Measurements from ENCODE around the gene DHRS11. TPM values are rescaled to one million over a fixed set of nuclear protein-coding genes. Genes with fewer than 3 reads are reported as not detected.

Gene DHRS11
- polyA plus RNA-seq, 1 donor from 2014 or later, result 18.6 TPM

DNA sequence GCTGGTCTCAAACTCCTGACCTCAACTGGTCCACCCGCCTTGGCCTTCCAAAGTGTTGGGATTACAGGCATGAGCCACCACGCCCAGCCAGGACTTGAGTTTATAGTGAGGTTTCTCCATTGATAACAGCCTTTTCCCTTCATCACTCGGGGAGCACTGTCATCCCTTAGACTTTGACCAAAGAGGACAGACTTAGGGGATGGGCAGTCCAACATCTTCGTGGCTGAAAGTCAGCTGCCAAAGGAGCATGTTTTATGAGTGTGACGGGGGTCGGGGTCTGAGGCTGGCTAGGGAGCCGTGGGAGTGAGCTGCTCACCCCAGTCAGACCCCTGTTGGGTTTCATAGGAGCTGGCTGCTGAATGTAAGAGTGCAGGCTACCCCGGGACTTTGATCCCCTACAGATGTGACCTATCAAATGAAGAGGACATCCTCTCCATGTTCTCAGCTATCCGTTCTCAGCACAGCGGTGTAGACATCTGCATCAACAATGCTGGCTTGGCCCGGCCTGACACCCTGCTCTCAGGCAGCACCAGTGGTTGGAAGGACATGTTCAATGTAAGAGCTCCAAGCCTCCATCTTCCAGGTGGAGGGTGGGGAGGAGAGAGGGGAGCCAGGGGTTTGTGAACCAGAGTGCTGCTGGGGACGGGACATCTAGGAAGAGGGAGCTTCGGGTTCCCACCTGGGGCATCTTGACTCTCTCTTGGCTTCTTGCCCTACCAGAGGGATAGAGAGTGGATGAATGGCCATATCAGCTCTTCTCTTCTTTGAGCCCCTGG is 3.1 kb downstream of the DHRS11 start:
- TF ChIP-seq, protein P1, sequence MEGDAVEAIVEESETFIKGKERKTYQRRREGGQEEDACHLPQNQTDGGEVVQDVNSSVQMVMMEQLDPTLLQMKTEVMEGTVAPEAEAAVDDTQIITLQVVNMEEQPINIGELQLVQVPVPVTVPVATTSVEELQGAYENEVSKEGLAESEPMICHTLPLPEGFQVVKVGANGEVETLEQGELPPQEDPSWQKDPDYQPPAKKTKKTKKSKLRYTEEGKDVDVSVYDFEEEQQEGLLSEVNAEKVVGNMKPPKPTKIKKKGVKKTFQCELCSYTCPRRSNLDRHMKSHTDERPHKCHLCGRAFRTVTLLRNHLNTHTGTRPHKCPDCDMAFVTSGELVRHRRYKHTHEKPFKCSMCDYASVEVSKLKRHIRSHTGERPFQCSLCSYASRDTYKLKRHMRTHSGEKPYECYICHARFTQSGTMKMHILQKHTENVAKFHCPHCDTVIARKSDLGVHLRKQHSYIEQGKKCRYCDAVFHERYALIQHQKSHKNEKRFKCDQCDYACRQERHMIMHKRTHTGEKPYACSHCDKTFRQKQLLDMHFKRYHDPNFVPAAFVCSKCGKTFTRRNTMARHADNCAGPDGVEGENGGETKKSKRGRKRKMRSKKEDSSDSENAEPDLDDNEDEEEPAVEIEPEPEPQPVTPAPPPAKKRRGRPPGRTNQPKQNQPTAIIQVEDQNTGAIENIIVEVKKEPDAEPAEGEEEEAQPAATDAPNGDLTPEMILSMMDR (IDR thresholded peaks at IDR 0.05; ENCODE audit: poor library complexity, severe bottlenecking), result no peak
- TF ChIP-seq EZH2 (IDR thresholded peaks at IDR 0.05; ENCODE audit: borderline replicate concordance, insufficient read depth, low read length, poor library complexity, severe bottlenecking) (no peak), SMC3 (conservative IDR thresholded peaks at IDR 0.05; ENCODE audit: poor library complexity) (no peak), POLR2AphosphoS5 (IDR thresholded peaks at IDR 0.05) (no peak), MXI1 (conservative IDR thresholded peaks at IDR 0.05; ENCODE audit: poor library complexity, severe bottlenecking) (no peak), TAF1 (IDR thresholded peaks at IDR 0.05; ENCODE audit: low read depth) (no peak), RAD21 (conservative IDR thresholded peaks at IDR 0.05) (no peak), EP300 (conservative IDR thresholded peaks at IDR 0.05; ENCODE audit: poor library complexity, severe bottlenecking) (no peak)
- TF ChIP-seq, protein P2, sequence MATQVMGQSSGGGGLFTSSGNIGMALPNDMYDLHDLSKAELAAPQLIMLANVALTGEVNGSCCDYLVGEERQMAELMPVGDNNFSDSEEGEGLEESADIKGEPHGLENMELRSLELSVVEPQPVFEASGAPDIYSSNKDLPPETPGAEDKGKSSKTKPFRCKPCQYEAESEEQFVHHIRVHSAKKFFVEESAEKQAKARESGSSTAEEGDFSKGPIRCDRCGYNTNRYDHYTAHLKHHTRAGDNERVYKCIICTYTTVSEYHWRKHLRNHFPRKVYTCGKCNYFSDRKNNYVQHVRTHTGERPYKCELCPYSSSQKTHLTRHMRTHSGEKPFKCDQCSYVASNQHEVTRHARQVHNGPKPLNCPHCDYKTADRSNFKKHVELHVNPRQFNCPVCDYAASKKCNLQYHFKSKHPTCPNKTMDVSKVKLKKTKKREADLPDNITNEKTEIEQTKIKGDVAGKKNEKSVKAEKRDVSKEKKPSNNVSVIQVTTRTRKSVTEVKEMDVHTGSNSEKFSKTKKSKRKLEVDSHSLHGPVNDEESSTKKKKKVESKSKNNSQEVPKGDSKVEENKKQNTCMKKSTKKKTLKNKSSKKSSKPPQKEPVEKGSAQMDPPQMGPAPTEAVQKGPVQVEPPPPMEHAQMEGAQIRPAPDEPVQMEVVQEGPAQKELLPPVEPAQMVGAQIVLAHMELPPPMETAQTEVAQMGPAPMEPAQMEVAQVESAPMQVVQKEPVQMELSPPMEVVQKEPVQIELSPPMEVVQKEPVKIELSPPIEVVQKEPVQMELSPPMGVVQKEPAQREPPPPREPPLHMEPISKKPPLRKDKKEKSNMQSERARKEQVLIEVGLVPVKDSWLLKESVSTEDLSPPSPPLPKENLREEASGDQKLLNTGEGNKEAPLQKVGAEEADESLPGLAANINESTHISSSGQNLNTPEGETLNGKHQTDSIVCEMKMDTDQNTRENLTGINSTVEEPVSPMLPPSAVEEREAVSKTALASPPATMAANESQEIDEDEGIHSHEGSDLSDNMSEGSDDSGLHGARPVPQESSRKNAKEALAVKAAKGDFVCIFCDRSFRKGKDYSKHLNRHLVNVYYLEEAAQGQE (IDR thresholded peaks at IDR 0.05; ENCODE audit: borderline replicate concordance), result no peak
- H3K27ac ChIP-seq (ENCODE audit: low read length), result no peak overlapping the region
- no peaks in the 10 kb centered on the region for H3K9me3 ChIP-seq (ENCODE audit: low read length)
- no peaks in the 10 kb centered on the region for H3K79me2 ChIP-seq (replicated peaks; ENCODE audit: insufficient read depth, low read length)
- H3K9ac ChIP-seq (ENCODE audit: low read length), result no peak overlapping the region
- no peak overlapping the region for H2AFZ ChIP-seq (ENCODE audit: low read depth, low read length)
- H3K36me3 ChIP-seq (ENCODE audit: insufficient read depth, low read length), result no peaks in the 10 kb centered on the region
- no peaks in the 10 kb centered on the region for H3K9me2 ChIP-seq (ENCODE audit: insufficient read depth, low read length)
- H4K20me1 ChIP-seq (ENCODE audit: insufficient read depth), result no peaks in the 10 kb centered on the region
- H3F3A ChIP-seq (ENCODE audit: insufficient read depth, low read length, poor library complexity, severe bottlenecking), result no peaks in the 10 kb centered on the region
- H3K4me3 ChIP-seq (ENCODE audit: low read length), result no peak overlapping the region
- no peak overlapping the region for H3K4me2 ChIP-seq (ENCODE audit: low read length)
- no peaks in the 10 kb centered on the region for H3K27me3 ChIP-seq (ENCODE audit: insufficient read depth, low read depth, low read length)

DNA sequence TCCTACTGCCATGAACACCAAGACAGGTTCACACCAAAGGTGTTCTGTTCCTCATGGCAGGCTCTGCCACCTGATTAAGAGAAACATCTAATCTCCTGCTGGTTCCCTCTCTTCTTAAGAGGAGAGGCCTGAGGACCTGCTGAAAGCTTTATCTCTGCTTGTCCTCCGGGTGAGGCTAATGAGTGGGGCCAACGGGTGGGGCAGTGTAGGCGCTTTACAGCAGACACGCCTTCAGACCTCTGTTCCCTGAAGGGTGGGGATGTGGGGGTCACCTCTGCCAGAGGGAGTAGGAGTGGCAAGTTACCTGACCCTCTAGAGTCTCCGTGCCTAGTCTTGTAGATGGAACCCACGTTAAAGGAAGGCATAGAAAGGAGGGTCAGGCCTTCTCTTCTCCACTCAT is 5.5 kb downstream of the DHRS11 start:
- no peak overlapping the region for H3K9ac ChIP-seq (ENCODE audit: low read length)
- H4K20me1 ChIP-seq (ENCODE audit: insufficient read depth), result no peaks in the 10 kb centered on the region
- H3K79me2 ChIP-seq (replicated peaks; ENCODE audit: insufficient read depth, low read length), result no peaks in the 10 kb centered on the region
- no peak overlapping the region for H2AFZ ChIP-seq (ENCODE audit: low read depth, low read length)
- no peak overlapping the region for H3K4me2 ChIP-seq (ENCODE audit: low read length)
- no peaks in the 10 kb centered on the region for H3K27me3 ChIP-seq (ENCODE audit: insufficient read depth, low read depth, low read length)
- H3K9me2 ChIP-seq (ENCODE audit: insufficient read depth, low read length), result no peaks in the 10 kb centered on the region
- H3K36me3 ChIP-seq (ENCODE audit: insufficient read depth, low read length), result no peaks in the 10 kb centered on the region
- no peaks in the 10 kb centered on the region for H3F3A ChIP-seq (ENCODE audit: insufficient read depth, low read length, poor library complexity, severe bottlenecking)
- no peak for TF ChIP-seq SMC3 (conservative IDR thresholded peaks at IDR 0.05; ENCODE audit: poor library complexity)
- no peak for TF ChIP-seq MXI1 (conservative IDR thresholded peaks at IDR 0.05; ENCODE audit: poor library complexity, severe bottlenecking)
- TF ChIP-seq, protein P2 (IDR thresholded peaks at IDR 0.05; ENCODE audit: borderline replicate concordance), result no peak
- TF ChIP-seq EP300 (conservative IDR thresholded peaks at IDR 0.05; ENCODE audit: poor library complexity, severe bottlenecking), result no peak
- TF ChIP-seq POLR2AphosphoS5 (IDR thresholded peaks at IDR 0.05), result no peak
- TF ChIP-seq, protein P1 (IDR thresholded peaks at IDR 0.05; ENCODE audit: poor library complexity, severe bottlenecking), result no peak
- no peak for TF ChIP-seq TAF1 (IDR thresholded peaks at IDR 0.05; ENCODE audit: low read depth)
- H3K9me3 ChIP-seq (ENCODE audit: low read length), result no peaks in the 10 kb centered on the region
- no peak overlapping the region for H3K27ac ChIP-seq (ENCODE audit: low read length)
- no peak overlapping the region for H3K4me3 ChIP-seq (ENCODE audit: low read length)
